Measurements from ENCODE around the gene SHH.

GRCh38 chr7:155847821-155848435, 35.7 kb upstream of the SHH start:
- TF ChIP-seq POLR2A (IDR thresholded peaks at IDR 0.05; ENCODE audit: low read length) (no peak), GATA1 (IDR thresholded peaks at IDR 0.05; ENCODE audit: low read depth, low read length) (no peak)
